ENCODE results near the gene KLHL42. TPM values are rescaled to one million over a fixed set of nuclear protein-coding genes. Genes with fewer than 3 reads are reported as not detected.

The KLHL42 gene
- total RNA-seq, 2 donors from 2014 or later, result 16.5 to 20.1 TPM

DNA sequence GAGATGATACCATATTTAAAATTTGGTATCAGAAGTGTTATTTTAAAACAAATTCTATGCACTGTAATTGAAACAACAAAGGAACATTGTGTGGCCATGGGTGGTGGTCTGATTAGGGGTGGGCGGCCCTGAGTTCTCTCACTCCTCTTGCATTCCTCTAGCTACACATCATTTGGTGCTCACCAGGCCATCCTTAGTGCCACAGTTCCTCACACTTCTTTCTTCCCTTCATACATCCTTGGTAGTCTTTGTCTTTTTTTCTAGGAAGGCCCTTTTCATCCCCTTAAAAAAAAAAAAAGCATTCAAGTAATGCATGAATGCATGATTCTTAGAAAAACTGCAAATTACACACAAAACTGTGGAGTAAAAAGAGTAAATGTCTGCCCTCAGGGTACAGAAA, 2.4 kb downstream of the KLHL42 start:
- TF ChIP-seq, protein P1, sequence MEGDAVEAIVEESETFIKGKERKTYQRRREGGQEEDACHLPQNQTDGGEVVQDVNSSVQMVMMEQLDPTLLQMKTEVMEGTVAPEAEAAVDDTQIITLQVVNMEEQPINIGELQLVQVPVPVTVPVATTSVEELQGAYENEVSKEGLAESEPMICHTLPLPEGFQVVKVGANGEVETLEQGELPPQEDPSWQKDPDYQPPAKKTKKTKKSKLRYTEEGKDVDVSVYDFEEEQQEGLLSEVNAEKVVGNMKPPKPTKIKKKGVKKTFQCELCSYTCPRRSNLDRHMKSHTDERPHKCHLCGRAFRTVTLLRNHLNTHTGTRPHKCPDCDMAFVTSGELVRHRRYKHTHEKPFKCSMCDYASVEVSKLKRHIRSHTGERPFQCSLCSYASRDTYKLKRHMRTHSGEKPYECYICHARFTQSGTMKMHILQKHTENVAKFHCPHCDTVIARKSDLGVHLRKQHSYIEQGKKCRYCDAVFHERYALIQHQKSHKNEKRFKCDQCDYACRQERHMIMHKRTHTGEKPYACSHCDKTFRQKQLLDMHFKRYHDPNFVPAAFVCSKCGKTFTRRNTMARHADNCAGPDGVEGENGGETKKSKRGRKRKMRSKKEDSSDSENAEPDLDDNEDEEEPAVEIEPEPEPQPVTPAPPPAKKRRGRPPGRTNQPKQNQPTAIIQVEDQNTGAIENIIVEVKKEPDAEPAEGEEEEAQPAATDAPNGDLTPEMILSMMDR (IDR thresholded peaks at IDR 0.05), result no peak
- no peaks in the 10 kb centered on the region for H3K9me3 ChIP-seq
- no peak overlapping the region for H3K9ac ChIP-seq (ENCODE audit: low read depth in 2 of 2, low read length in 2 of 2)
- intact Hi-C loops (cut with DNase I), result loop anchor here (10.0 kb wide), 1 partner anchor 48 kb away; no protein-coding TSS in a partner anchor
- H3K36me3 ChIP-seq, result no peaks in the 10 kb centered on the region
- H3K27ac ChIP-seq, result no peak overlapping the region
- H3K4me1 ChIP-seq, result peaks cover 9% of the 10 kb centered on the region
- no peaks in the 10 kb centered on the region for H3K27me3 ChIP-seq
- H3K4me3 ChIP-seq, result no peak overlapping the region
- DNase-seq, result no peak

DNA sequence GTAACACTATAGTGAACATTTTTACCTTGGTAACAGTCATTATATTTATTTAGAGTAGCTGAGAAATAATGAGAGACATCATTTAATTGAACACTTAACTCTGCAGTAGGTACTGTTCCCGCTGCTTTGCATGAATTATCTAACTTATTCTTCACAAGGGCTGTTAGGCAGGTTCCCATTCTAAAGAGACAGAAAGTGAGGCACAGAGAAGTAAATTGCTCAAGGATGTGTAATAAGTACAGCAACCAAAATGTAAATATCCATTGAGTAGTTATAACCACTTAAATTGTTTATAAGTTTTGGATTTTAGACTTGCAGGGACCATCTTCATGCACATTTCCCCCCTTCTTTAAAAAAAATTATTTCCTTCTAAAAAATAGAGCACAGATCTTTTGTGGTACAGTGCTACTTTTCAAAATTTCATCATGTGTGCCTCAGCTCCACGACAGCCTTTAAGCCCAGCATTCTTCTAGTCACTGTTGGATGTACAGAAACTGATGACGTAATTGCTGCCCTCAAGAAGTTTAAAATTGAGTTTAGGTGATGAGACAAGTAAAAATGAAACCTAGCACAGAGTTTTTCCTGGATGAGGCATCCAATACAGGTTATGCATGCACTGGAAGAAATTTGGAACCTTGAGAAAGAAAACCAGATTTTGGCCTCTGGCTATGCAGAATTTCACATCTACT, 6.0 kb downstream of the KLHL42 start:
- peaks cover 9% of the 10 kb centered on the region for H3K4me1 ChIP-seq
- no peak overlapping the region for H3K9ac ChIP-seq (ENCODE audit: low read depth in 2 of 2, low read length in 2 of 2)

DNA sequence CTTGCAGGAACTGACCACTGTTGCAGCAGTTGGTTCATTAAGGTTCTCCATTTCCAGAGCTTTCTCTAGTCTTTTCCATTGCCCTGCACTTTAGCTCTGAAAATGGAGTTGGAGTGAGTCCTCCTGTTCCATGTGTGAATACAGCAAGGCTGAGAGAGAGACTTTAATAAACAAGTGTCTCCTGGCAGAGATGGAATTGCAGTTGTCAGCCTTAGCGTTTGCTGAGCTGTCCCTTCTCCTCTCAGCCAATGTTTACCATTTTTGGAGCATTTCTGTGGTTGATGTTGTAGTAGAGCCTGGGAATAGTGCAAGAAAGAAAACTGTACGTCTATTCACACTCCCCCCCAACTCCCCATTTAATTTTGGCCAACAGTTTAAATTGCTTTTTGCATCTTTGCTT, 7.5 kb downstream of the KLHL42 start:
- Histone ChIP-seq H3K4me3 (no peak overlapping the region), H3K4me1 (peaks cover 4% of the 10 kb centered on the region), H3K27ac (no peak overlapping the region), H3K9me3 (no peaks in the 10 kb centered on the region), H3K9ac (ENCODE audit: low read depth in 2 of 2, low read length in 2 of 2) (no peak overlapping the region), H3K27me3 (no peaks in the 10 kb centered on the region), H3K36me3 (peaks cover 2% of the 10 kb centered on the region)
- intact Hi-C loops (cut with DNase I), result loop anchor here (10.0 kb wide), 1 partner anchor 53 kb away; no protein-coding TSS in a partner anchor
- TF ChIP-seq, protein P1 (IDR thresholded peaks at IDR 0.05), result no peak
- DNase-seq, result no peak

More for the DNA sequence above, 6.0 kb downstream of the KLHL42 start:
- Histone ChIP-seq H3K9me3 (no peaks in the 10 kb centered on the region), H3K36me3 (no peaks in the 10 kb centered on the region), H3K4me3 (no peak overlapping the region), H3K27ac (no peak overlapping the region), H3K27me3 (no peaks in the 10 kb centered on the region)
- intact Hi-C loops (cut with DNase I), result loop anchor here (10.0 kb wide), 1 partner anchor 51 kb away; no protein-coding TSS in a partner anchor
- TF ChIP-seq, protein P1 (IDR thresholded peaks at IDR 0.05), result no peak
- DNase-seq, result no peak

DNA sequence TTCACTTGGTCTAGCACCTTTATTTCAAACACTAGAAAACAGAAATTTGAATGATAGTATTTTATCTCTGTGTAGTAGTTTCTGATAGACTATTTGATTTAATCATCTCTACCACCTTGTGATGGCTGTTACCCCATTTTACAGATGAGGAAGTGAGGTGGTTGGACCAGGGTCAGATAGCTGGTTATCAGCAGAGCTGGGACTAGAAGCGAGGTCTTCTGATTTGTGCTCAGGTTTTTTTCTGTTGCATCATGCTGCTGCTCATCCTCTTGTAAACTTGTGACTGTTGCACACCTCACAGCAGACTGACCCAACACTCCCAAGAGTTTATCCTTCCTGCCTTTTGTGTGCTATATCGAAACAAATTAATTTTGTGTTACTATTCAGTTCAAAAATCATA, 10.1 kb downstream of the KLHL42 start:
- no peak for DNase-seq
- Histone ChIP-seq H3K27me3 (no peaks in the 10 kb centered on the region), H3K27ac (no peak overlapping the region), H3K9ac (ENCODE audit: low read depth in 2 of 2, low read length in 2 of 2) (no peak overlapping the region), H3K9me3 (no peaks in the 10 kb centered on the region), H3K36me3 (peaks cover 4% of the 10 kb centered on the region), H3K4me3 (no peak overlapping the region), H3K4me1 (peaks cover 4% of the 10 kb centered on the region)
- TF ChIP-seq, protein P1 (IDR thresholded peaks at IDR 0.05), result no peak
- intact Hi-C loops (cut with DNase I), result no loop called here

DNA sequence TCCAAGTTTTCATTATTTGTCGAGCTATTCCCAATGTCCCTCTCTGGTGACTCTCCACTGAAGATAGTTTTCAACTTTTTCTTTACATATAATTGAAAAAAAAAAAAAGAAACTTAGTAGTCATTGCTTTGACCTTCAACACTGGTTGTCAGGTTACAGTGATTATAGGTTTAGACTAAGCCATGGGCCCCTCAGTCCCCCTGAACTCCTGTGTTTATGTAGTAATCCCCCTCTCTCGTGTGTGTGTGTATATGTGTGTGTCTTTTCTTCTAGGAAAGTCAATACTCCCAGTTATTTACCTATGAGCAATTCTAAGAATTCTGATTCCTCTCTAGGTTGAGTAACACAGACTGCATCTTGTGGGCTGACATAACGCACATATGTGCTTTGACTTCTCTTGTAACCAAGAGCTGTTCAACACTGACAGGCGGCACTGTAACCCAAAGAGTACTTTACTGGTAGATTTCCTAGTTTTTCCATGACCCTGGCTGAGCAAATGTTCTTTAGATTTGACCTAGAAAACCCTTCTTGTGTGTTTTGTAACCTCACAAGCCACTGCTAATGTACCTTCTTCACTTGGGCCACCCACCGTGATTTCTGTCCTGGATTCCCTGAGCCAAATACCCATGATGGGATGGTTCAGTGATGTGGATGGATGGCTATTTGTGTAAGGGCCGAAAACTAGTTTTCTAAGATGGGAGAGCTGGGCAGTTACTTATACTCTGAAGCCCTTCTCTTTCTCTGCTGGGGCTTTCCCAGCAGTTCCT, 15.0 kb downstream of the KLHL42 start:
- no peaks in the 10 kb centered on the region for H3K27me3 ChIP-seq
- TF ChIP-seq, protein P1 (IDR thresholded peaks at IDR 0.05), result no peak
- H3K9ac ChIP-seq (ENCODE audit: low read depth in 2 of 2, low read length in 2 of 2), result no peak overlapping the region
- H3K9me3 ChIP-seq, result no peaks in the 10 kb centered on the region
- no peaks in the 10 kb centered on the region for H3K4me1 ChIP-seq
- intact Hi-C loops (cut with DNase I), result no loop called here
- peaks cover 4% of the 10 kb centered on the region for H3K36me3 ChIP-seq
- no peak for DNase-seq
- no peak overlapping the region for H3K27ac ChIP-seq
- no peak overlapping the region for H3K4me3 ChIP-seq
